SU-DHL-6 (cell line): ENCODE data around the gene TMTC1.

Source experiments
- H2AFZ ChIP-seq: fragments of 200-600 bp; sonication (generic); 2 replicates; pipeline ENCODE4 v1.6.1; 2014; ENCODE audit warnings: low read depth, mild to moderate bottlenecking, moderate library complexity, mixed read lengths, antibody characterized with exemption, low read length; ENCODE audit not compliant: severe bottlenecking
- H3F3A ChIP-seq: fragments of 200-600 bp; shearing (Covaris generic); 2 replicates; pipeline ENCODE4 v1.6.0; 2016; ENCODE audit warnings: antibody characterized with exemption, mild to moderate bottlenecking; ENCODE audit not compliant: insufficient read depth
- H3K27ac ChIP-seq: fragments of 200-600 bp; sonication (generic); 2 replicates; pipeline ENCODE4 v1.5.1; 2016; ENCODE audit warnings: low read depth, mild to moderate bottlenecking, low read length, moderate library complexity, mixed read lengths
- H3K27me3 ChIP-seq: fragments of 200-600 bp; sonication (generic), shearing (Covaris generic); 2 replicates; pipeline ENCODE4 v1.6.0; 2014; ENCODE audit warnings: mild to moderate bottlenecking, low read length
- H3K36me3 ChIP-seq: fragments of 200-600 bp; sonication (generic); 2 replicates; pipeline ENCODE4 v1.6.1; 2014; ENCODE audit warnings: mild to moderate bottlenecking, low read length, mixed read lengths
- H3K4me2 ChIP-seq: fragments of 300-600, 200-600 bp; shearing (Covaris generic), sonication (generic); 2 replicates; pipeline ENCODE4 v1.6.0; 2014; ENCODE audit warnings: low read length, low read depth, mild to moderate bottlenecking; ENCODE audit not compliant: poor library complexity, severe bottlenecking
- H3K4me3 ChIP-seq: fragments of 200-600 bp; sonication (generic); 2 replicates; pipeline ENCODE4 v1.5.1; 2014; ENCODE audit warnings: antibody characterized with exemption, low read length, mild to moderate bottlenecking, mixed read lengths; ENCODE audit not compliant: insufficient read depth, poor library complexity, severe bottlenecking
- H3K79me2 ChIP-seq: fragments of 200-600 bp; sonication (generic); 2 replicates; pipeline ENCODE4 v1.6.1; 2014; ENCODE audit warnings: mild to moderate bottlenecking, low read length, moderate library complexity; ENCODE audit not compliant: insufficient read depth
- H3K9ac ChIP-seq: fragments of 200-600 bp; sonication (generic); 2 replicates; pipeline ENCODE4 v1.7.0; 2014; ENCODE audit warnings: mild to moderate bottlenecking, low read length
- H3K9me2 ChIP-seq: fragments of 200-600 bp; sonication (generic); replicated peaks from 2 replicates; pipeline ENCODE4 v1.6.1; 2014; ENCODE audit warnings: low read length; ENCODE audit not compliant: insufficient read depth
- H3K9me3 ChIP-seq: fragments of 200-600 bp; sonication (generic); 2 replicates; pipeline ENCODE4 v1.6.1; 2014; ENCODE audit warnings: low read length, mixed read lengths; ENCODE audit not compliant: insufficient read depth
- H4K20me1 ChIP-seq: fragments of 200-600 bp; sonication (generic); 2 replicates; pipeline ENCODE4 v1.6.1; 2014; ENCODE audit warnings: low read depth, mild to moderate bottlenecking, antibody characterized with exemption, low read length, moderate library complexity, mixed read lengths
- CTCF ChIP-seq: fragments of 200-600 bp; sonication (generic); IDR thresholded peaks from one replicate; pipeline ENCODE4 v1.5.1; 2017; ENCODE audit warnings: antibody characterized with exemption, mild to moderate bottlenecking, low read length, moderate library complexity; ENCODE audit not compliant: insufficient read depth, poor library complexity, severe bottlenecking
- EZH2phosphoT487 ChIP-seq: fragments of 200-600 bp; sonication (generic), shearing (Covaris generic); conservative IDR thresholded peaks from 2 replicates; pipeline ENCODE4 v1.6.1; 2018; ENCODE audit warnings: mild to moderate bottlenecking, antibody characterized with exemption, low read length, moderate library complexity, mixed read lengths

The TMTC1 gene

GRCh38 chr12:29544428-29545101 lies 239.2 kb downstream of the TMTC1 start:
- Histone ChIP-seq H3K9ac (no peak overlapping the region), H3K9me2 (no peaks in the 10 kb centered on the region), H3K9me3 (no peaks in the 10 kb centered on the region), H3F3A (no peaks in the 10 kb centered on the region), H3K36me3 (no peaks in the 10 kb centered on the region), H3K27me3 (0 out of 2 replicates have a peak, but pooled peaks cover 3% of the 10 kb centered on the region), H2AFZ (no peak overlapping the region), H3K4me3 (no peak overlapping the region), H3K27ac (no peak overlapping the region), H3K79me2 (no peaks in the 10 kb centered on the region), H4K20me1 (no peaks in the 10 kb centered on the region), H3K4me2 (no peak overlapping the region)
- TF ChIP-seq CTCF (no peak), EZH2phosphoT487 (no peak)

GRCh38 chr12:29543036-29543435 lies 240.7 kb downstream of the TMTC1 start:
- Histone ChIP-seq H3K9me3 (no peaks in the 10 kb centered on the region), H3K9me2 (no peaks in the 10 kb centered on the region), H3K27ac (no peak overlapping the region), H3K9ac (no peak overlapping the region), H3K36me3 (no peaks in the 10 kb centered on the region), H3F3A (no peaks in the 10 kb centered on the region), H3K4me2 (no peak overlapping the region), H3K79me2 (no peaks in the 10 kb centered on the region), H2AFZ (no peak overlapping the region), H4K20me1 (no peaks in the 10 kb centered on the region), H3K4me3 (no peak overlapping the region), H3K27me3 (0 out of 2 replicates have a peak, but pooled peaks cover 3% of the 10 kb centered on the region)
- no peak for TF ChIP-seq EZH2phosphoT487
- no peak for TF ChIP-seq CTCF

- no peak overlapping the region for H3K4me2 ChIP-seq
- no peaks in the 10 kb centered on the region for H3K36me3 ChIP-seq
- H3F3A ChIP-seq: no peaks in the 10 kb centered on the region
Observed at GRCh38 chr12:29537298-29537697, 246.4 kb downstream of the TMTC1 start.

More at GRCh38 chr12:29537298-29537697, 246.4 kb downstream of the TMTC1 start:
- H3K27ac ChIP-seq: no peak overlapping the region
- 0 out of 2 replicates have a peak, but pooled peaks cover 3% of the 10 kb centered on the region for H3K27me3 ChIP-seq
- H3K9me2 ChIP-seq: no peaks in the 10 kb centered on the region
- H3K79me2 ChIP-seq: no peaks in the 10 kb centered on the region
- H3K9me3 ChIP-seq: no peaks in the 10 kb centered on the region
- H3K9ac ChIP-seq: no peak overlapping the region
- no peak overlapping the region for H3K4me3 ChIP-seq
- H2AFZ ChIP-seq: no peak overlapping the region
- H4K20me1 ChIP-seq: no peaks in the 10 kb centered on the region
- TF ChIP-seq EZH2phosphoT487 (no peak), CTCF (no peak)
